Adipose tissue (tissue), 3 donors: Measurements from ENCODE around the gene ARRB2. TPM values are rescaled to one million over a fixed set of nuclear protein-coding genes. Genes with fewer than 3 reads are reported as not detected.

ENCODE experiments used
- H3K27ac ChIP-seq: one replicate; pipeline ENCODE4 v1.5.1; 2013; ENCODE audit warnings: low read depth, low read length
- WGBS, 3 donors: extraction: QIAGEN DNeasy Blood & Tissue Kit; methylation state at CpG; one replicate each; pipeline ENCODE4 v1.1.7; 2013; 5-methylcytosine and 5-hydroxymethylcytosine counted together
- polyA plus RNA-seq, 3 donors: library from polyadenylated mRNA; stranded (reverse); fragments of 200-250 nt; gene quantifications; one replicate each; pipeline ENCODE4 v1.2.3, GENCODE V29; 2013
- donor health status: healthy with polysubstance abuse.
- donor health status: Bipolar disorder and iron deficiency.
- donor health status: healthy.

ARRB2 gene
- polyA plus RNA-seq, 3 donors, result 6.6 to 72.4 (median 43.6) TPM

DNA sequence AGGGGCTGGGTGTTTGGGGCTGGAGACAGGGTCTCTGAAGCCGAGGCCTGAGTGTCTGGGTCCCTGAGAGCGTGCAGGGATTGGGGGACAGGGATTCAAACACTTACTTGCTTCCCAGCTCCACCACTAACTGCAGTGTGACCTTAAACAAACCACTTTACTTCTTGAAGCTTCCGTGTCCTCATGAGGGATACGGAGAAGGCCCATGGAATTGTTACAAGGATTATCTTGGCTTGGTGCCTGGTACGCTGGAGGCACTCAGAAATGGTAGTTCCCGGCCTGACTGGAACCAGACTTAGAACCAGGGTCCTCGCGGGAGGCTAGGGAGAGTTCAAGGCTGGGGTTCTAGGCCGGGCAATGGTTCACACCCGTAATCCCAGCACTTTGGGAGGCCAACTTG lies 32.2 kb downstream of the ARRB2 start:
- H3K27ac ChIP-seq, result no peak overlapping the region
- 64 to 83% (median 82%) methylated on average over 10 of the region's 10 CpGs for WGBS, 3 donors

- WGBS, 3 donors, result 92 to 95% (median 95%) methylated on average over 8 of the region's 8 CpGs
- no peak overlapping the region for H3K27ac ChIP-seq
Observed at GRCh38 chr17:4743216-4743615, 32.8 kb downstream of the ARRB2 start.

- no peak overlapping the region for H3K27ac ChIP-seq
- 89 to 92% (median 91%) methylated on average over 9 of the region's 9 CpGs for WGBS, 3 donors
Observed at GRCh38 chr17:4743898-4744297, 33.5 kb downstream of the ARRB2 start.

DNA sequence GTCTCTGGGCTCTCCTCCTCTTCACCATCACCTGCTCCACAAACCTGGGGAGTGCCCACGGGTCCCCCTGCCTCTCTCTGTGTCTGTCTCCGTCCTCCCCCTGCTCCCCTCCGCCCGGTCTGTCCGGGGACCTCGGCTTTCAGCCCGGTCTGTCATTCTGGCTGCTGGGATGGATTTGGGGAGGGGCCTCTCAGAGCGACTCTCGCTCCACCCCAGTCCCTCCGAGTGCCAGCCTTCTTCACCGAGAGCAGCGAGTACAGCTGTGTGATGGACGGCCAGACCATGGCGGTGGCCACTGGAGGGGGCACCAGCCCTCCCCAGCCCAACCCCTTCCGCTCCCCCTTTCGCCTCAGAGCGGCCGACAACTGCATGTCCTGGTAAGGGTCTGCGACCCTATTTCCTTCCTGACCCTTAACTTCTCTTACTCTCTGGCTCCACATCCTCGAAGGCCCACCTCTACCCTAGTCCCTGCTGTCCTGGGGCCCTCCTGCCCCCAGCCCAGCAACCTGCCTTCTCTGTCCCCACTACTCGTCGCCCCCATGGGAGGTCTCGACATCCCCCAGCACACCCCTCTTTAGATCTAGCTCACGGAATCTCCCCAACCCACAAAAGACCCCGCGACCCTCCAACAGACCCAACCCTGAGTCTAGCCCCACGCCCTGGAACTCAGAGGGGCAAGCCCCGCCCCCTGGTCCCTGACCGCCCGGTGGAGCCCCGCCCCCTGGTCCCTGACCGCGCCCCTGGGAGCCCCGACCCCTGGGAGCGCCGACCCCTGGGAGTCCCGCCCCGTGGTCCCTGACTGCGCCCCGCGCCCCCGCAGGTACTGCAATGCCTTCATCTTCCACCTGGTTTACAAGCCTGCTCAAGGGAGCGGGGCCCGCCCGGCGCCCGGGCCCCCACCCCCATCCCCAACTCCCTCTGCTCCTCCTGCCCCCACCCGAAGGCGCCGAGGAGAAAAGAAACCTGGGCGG lies 34.9 kb downstream of the ARRB2 start:
- 11 to 21% (median 20%) methylated on average over 49 to 51 of the region's 51 CpGs for WGBS, 3 donors
- H3K27ac ChIP-seq, result no peak overlapping the region

- 22 to 61% (median 25%) methylated on average over 5 of the region's 5 CpGs for WGBS, 3 donors
- no peak overlapping the region for H3K27ac ChIP-seq
Observed at GRCh38 chr17:4747847-4748246, 37.4 kb downstream of the ARRB2 start.

- H3K27ac ChIP-seq, result no peak overlapping the region
- WGBS, 3 donors, result 31 to 69% (median 39%) methylated on average over 4 of the region's 4 CpGs
Observed at GRCh38 chr17:4748686-4749085, 38.3 kb downstream of the ARRB2 start.

DNA sequence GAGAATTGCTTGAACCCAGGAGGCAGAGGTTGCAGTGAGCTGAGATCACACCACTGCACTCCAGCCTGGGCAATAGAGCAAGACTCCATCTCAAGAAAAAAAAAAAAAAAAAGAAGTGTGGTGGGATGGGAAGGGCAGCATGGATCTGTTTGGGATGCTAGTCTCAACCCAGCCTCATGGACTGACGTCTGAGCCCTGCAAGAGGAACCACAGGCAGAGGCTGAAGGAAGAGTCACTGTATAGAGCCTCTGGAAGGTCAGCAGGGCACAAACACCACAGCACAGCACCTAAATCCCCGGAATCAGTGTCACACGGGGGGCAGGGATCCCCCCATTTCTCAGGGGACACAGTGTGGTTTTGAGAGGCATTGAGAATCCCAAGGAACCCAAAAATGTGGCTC lies 40.2 kb downstream of the ARRB2 start:
- WGBS, 3 donors, result 35 to 42% (median 36%) methylated on average over 3 of the region's 3 CpGs

GRCh38 chr17:4751932-4752331 lies 41.5 kb downstream of the ARRB2 start:
- WGBS, 3 donors, result 45 to 68% (median 49%) methylated on average over 5 of the region's 5 CpGs
- no peak overlapping the region for H3K27ac ChIP-seq

More for the DNA sequence above, 40.2 kb downstream of the ARRB2 start:
- no peak overlapping the region for H3K27ac ChIP-seq

GRCh38 chr17:4753392-4753791 lies 43.0 kb downstream of the ARRB2 start:
- WGBS, 3 donors, result 67 to 88% (median 82%) methylated on average over 1 of the region's 1 CpG
- no peak overlapping the region for H3K27ac ChIP-seq

DNA sequence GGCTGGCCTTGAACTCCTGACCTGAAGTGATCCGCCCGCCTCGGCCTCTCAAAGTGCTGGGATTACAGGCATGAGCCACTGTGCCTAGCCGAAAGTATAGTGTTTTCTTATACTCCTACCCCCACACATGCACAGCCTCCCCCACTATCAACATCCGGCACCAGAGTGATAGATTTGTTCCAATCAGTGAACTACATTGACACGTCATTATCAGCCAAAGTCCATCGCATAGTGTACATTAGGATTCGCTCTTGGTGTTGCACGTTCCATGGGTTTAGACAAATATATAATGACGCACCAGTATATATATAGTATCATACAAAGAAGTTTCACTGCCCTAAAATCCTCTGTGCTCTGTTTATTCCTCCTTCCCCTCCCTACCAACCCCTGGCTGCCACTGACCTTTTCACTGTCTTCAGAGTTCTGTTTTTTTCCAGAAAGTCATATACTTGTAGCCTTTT lies 49.4 kb downstream of the ARRB2 start:
- 58 to 82% (median 79%) methylated on average over 10 of the region's 10 CpGs for WGBS, 3 donors

DNA sequence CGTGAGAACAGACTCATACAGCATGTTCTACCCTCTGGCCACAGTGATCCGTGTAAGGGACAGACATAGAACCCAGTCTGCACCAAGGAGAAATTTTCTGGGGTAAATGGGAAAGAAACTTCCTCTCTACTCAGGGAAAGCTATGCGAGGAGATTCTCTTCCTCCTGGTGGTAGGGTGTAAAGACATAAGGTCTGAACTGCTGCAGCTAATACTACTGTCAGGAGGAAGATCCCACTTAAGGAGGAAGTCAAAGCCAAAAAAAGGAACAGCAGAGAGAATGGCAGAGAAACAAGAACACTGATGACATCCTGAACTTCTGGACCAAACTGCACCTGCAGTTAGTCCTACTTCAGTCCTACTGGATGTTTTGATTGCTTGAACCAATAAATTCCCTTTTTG lies 54.2 kb downstream of the ARRB2 start:
- WGBS, 3 donors, result 48 to 72% (median 54%) methylated on average over 3 of the region's 3 CpGs
- no peak overlapping the region for H3K27ac ChIP-seq

More for the DNA sequence above, 49.4 kb downstream of the ARRB2 start:
- no peak overlapping the region for H3K27ac ChIP-seq

- 54 to 82% (median 65%) methylated on average over 3 of the region's 3 CpGs for whole genome bisulfite sequencing, 3 donors
Observed at GRCh38 chr17:4766201-4766600, 55.8 kb downstream of the ARRB2 start.

GRCh38 chr17:4766723-4767122 lies 56.3 kb downstream of the ARRB2 start:
- H3K27ac ChIP-seq, result no peak overlapping the region

More at GRCh38 chr17:4766201-4766600, 55.8 kb downstream of the ARRB2 start:
- H3K27ac ChIP-seq, result no peak overlapping the region

GRCh38 chr17:4768298-4768697 lies 57.9 kb downstream of the ARRB2 start:
- no peak overlapping the region for H3K27ac ChIP-seq
- 77 to 81% (median 81%) methylated on average over 6 of the region's 6 CpGs for WGBS, 3 donors

More at GRCh38 chr17:4766723-4767122, 56.3 kb downstream of the ARRB2 start:
- 72 to 87% (median 72%) methylated on average over 9 of the region's 9 CpGs for WGBS, 3 donors

- 90 to 98% (median 90%) methylated on average over 2 of the region's 2 CpGs for WGBS, 3 donors
- no peak overlapping the region for H3K27ac ChIP-seq
Observed at GRCh38 chr17:4769628-4770027, 59.2 kb downstream of the ARRB2 start.

Other genes with a start within 250 kb of the ARRB2 start
- gene SPNS2, start 211.8 kb upstream of the ARRB2 start, polyA plus RNA-seq, result 10 to 100 TPM; 13.5 to 32.8 (median 26.9) TPM
- gene MYBBP1A, start 155.2 kb upstream of the ARRB2 start, polyA plus RNA-seq, result 10 to 100 TPM; 19.0 to 40.7 (median 22.7) TPM
- 10 to 100 TPM in 1 of 3 donors, 1 to 10 TPM in 1, not detected in 1; 1.6 to 20.3 TPM for gene GGT6, start 150.1 kb upstream of the ARRB2 start, polyA plus RNA-seq
- 1 to 10 TPM in 1 of 3 donors, under 1 TPM in 2; 0.35 to 1.3 (median 0.77) TPM for gene SMTNL2, start 126.1 kb upstream of the ARRB2 start, polyA plus RNA-seq
- 1 to 10 TPM in 2 of 3 donors, under 1 TPM in 1; 0.09 to 9.6 (median 2.5) TPM for gene ALOX15, start 69.0 kb upstream of the ARRB2 start, polyA plus RNA-seq
- gene PELP1, start 6.5 kb upstream of the ARRB2 start, polyA plus RNA-seq, result 10 to 100 TPM; 13.3 to 29.1 (median 18.7) TPM
- gene MED11, start 20.8 kb downstream of the ARRB2 start, polyA plus RNA-seq, result 10 to 100 TPM; 19.2 to 36.9 (median 23.2) TPM
- gene ZMYND15, start 29.2 kb downstream of the ARRB2 start, polyA plus RNA-seq, result under 1 TPM; 0.33 to 0.90 (median 0.56) TPM
- 10 to 100 TPM in 2 of 3 donors, 1 to 10 TPM in 1; 6.6 to 13.3 (median 12.1) TPM for gene CXCL16, start 29.3 kb downstream of the ARRB2 start, polyA plus RNA-seq
- gene TM4SF5, start 61.3 kb downstream of the ARRB2 start, polyA plus RNA-seq, result under 1 TPM in 2 of 3 donors, not detected in 1; 0.12 to 0.85 TPM
- 1 to 10 TPM in 2 of 3 donors, under 1 TPM in 1; 0.48 to 4.7 (median 2.1) TPM for gene VMO1, start 75.7 kb downstream of the ARRB2 start, polyA plus RNA-seq
- gene GLTPD2, start 78.3 kb downstream of the ARRB2 start, polyA plus RNA-seq, result under 1 TPM in 1 of 3 donors, not detected in 2; 0.12 TPM
- 100 to 1,000 TPM in 2 of 3 donors, 10 to 100 TPM in 1; 81.5 to 182 (median 181) TPM for gene PSMB6, start 85.5 kb downstream of the ARRB2 start, polyA plus RNA-seq
- 10 to 100 TPM; 14.4 to 32.1 (median 16.0) TPM for gene PLD2, start 96.5 kb downstream of the ARRB2 start, polyA plus RNA-seq
- gene MINK1, start 122.7 kb downstream of the ARRB2 start, polyA plus RNA-seq, result 10 to 100 TPM; 25.8 to 52.9 (median 30.0) TPM
- gene C17orf107, start 188.9 kb downstream of the ARRB2 start, polyA plus RNA-seq, result 1 to 10 TPM; 1.4 to 2.9 (median 2.6) TPM
- 1 to 10 TPM; 1.2 to 3.1 (median 1.8) TPM for gene CHRNE, start 192.5 kb downstream of the ARRB2 start, polyA plus RNA-seq
- under 1 TPM in 2 of 3 donors, not detected in 1; 0.04 to 0.05 TPM for gene GP1BA, start 221.6 kb downstream of the ARRB2 start, polyA plus RNA-seq
- gene SLC25A11, start 229.4 kb downstream of the ARRB2 start, polyA plus RNA-seq, result 10 to 100 TPM; 25.6 to 68.6 (median 49.6) TPM
- 100 to 1,000 TPM in 1 of 3 donors, 10 to 100 TPM in 2; 60.2 to 111 (median 79.2) TPM for gene RNF167, start 229.6 kb downstream of the ARRB2 start, polyA plus RNA-seq
- 1,000 to 10,000 TPM in 1 of 3 donors, 100 to 1,000 TPM in 2; 270 to 1,173 (median 475) TPM for gene PFN1, start 237.9 kb downstream of the ARRB2 start, polyA plus RNA-seq
- 10 to 100 TPM in 1 of 3 donors, 1 to 10 TPM in 2; 5.1 to 13.5 (median 6.4) TPM for gene ENO3, start 240.5 kb downstream of the ARRB2 start, polyA plus RNA-seq